Panc1 (cell line): ENCODE results near the gene ZNF160. TPM values are rescaled to one million over a fixed set of nuclear protein-coding genes. Genes with fewer than 3 reads are reported as not detected.

ENCODE experiments used
- ATAC-seq: fragments of 200-7000 bp; cut with Tn5 transposase; 2 replicates; pipeline ENCODE4 v1.9.1; 2020; ENCODE audit warnings: mild to moderate bottlenecking, moderate library complexity
- BruUV-seq: library from RNA; stranded (reverse); fragments of 400-500 nt; replicated peaks from 2 replicates; lab custom pipeline; 2021; lab: Mats Ljungman, UMichigan
- CTCF ChIA-PET: fragments of 300-600 bp; sonication (Branson Sonifier 250); formaldehyde crosslinking; loops from one replicate; lab custom pipeline; 2022; ENCODE audit warnings: antibody characterized with exemption; lab: Charles Lee
- POLR2A ChIA-PET: fragments of 300-600 bp; sonication (Branson Sonifier 250); formaldehyde crosslinking; loops from one replicate; lab custom pipeline; 2022; ENCODE audit warnings: antibody characterized with exemption; lab: Charles Lee
- DNase-seq: peaks from one replicate; pipeline ENCODE4 v3.0.0-alpha.2; 2010; ENCODE audit warnings: low read depth, low spot score
- H3K27ac ChIP-seq: 2 replicates; pipeline ENCODE4 v1.5.1; 2011; ENCODE audit warnings: mild to moderate bottlenecking, low read length, inconsistent platforms
- H3K27me3 ChIP-seq: fragments of 200-500 bp; sonication (Bioruptor generic); 2 replicates; pipeline ENCODE4 v1.6.0; 2014; ENCODE audit warnings: low read length, inconsistent platforms; ENCODE audit not compliant: control insufficient read depth, insufficient read depth
- H3K36me3 ChIP-seq: fragments of 200-500 bp; sonication (Bioruptor generic); 2 replicates; pipeline ENCODE4 v1.5.1; 2014; ENCODE audit warnings: inconsistent platforms, mild to moderate bottlenecking, low read length, moderate library complexity; ENCODE audit not compliant: control insufficient read depth, insufficient read depth
- H3K4me1 ChIP-seq: 2 replicates; pipeline ENCODE4 v1.5.1; 2011; ENCODE audit warnings: inconsistent platforms, mild to moderate bottlenecking, low read length, moderate library complexity; ENCODE audit not compliant: control insufficient read depth, insufficient read depth
- H3K4me3 ChIP-seq, 2 experiments: 2 replicates each; pipeline ENCODE4 v1.5.1; 2011 to 2012; ENCODE audit warnings: low read depth in 2 of 2, low read length in 2 of 2, mild to moderate bottlenecking in 2 of 2, inconsistent platforms in 1 of 2, moderate library complexity in 1 of 2
- H3K9me3 ChIP-seq: fragments of 200-500 bp; sonication (Bioruptor generic); 2 replicates; pipeline ENCODE4 v1.5.1; 2014; ENCODE audit warnings: low read depth, mild to moderate bottlenecking, inconsistent platforms, low read length, moderate library complexity; ENCODE audit not compliant: control insufficient read depth, insufficient read depth
- CTCF ChIP-seq: fragments of 450-650 bp; IDR thresholded peaks from 2 replicates; pipeline ENCODE4 v1.5.1; 2017; ENCODE audit warnings: mild to moderate bottlenecking
- POLR2AphosphoS5 ChIP-seq: IDR thresholded peaks from 2 replicates; pipeline ENCODE4 v1.6.1; 2012; ENCODE audit warnings: mild to moderate bottlenecking, low read depth, low read length, moderate library complexity
- SIN3A ChIP-seq: IDR thresholded peaks from 2 replicates; pipeline ENCODE4 v1.6.1; 2012; ENCODE audit warnings: low read depth, mild to moderate bottlenecking, low read length, moderate library complexity, borderline replicate concordance; ENCODE audit not compliant: insufficient read depth
- TCF7L2 ChIP-seq: IDR thresholded peaks from 2 replicates; pipeline ENCODE4 v1.6.1; 2011; ENCODE audit warnings: mild to moderate bottlenecking, low read depth, low read length, inconsistent platforms
- in situ Hi-C: cut with HindIII; loops from 2 replicates; pipeline ENCODE4 v1.10.0; 2016; ENCODE audit warnings: low sequenced_read_pairs, low pct_unique_long_range_greater_than_20kb
- intact Hi-C: fragments of 100-400 bp; cut with micrococcal nuclease; formaldehyde crosslinking; loops from one replicate; pipeline ENCODE4 v1.10.0; 2022; ENCODE audit not compliant: unreplicated experiment
- total RNA-seq: library from RNA; stranded (reverse); gene quantifications from one replicate; pipeline ENCODE4 v1.2.1, GENCODE V29; 2021; ENCODE audit not compliant: unreplicated experiment
- TF ChIP-seq, protein P1 (sequence below), 2 experiments: IDR thresholded peaks; 2 replicates each; pipeline ENCODE4 v1.6.1; 2011 to 2012; ENCODE audit warnings: low read depth in 2 of 2, control low read depth in 1 of 2, low read length in 1 of 2, mild to moderate bottlenecking in 1 of 2, moderate library complexity in 1 of 2; ENCODE audit not compliant: insufficient read depth in 1 of 2

Gene ZNF160
- total RNA-seq, 1 experiment from 2014 or later: 29.1 TPM

DNA sequence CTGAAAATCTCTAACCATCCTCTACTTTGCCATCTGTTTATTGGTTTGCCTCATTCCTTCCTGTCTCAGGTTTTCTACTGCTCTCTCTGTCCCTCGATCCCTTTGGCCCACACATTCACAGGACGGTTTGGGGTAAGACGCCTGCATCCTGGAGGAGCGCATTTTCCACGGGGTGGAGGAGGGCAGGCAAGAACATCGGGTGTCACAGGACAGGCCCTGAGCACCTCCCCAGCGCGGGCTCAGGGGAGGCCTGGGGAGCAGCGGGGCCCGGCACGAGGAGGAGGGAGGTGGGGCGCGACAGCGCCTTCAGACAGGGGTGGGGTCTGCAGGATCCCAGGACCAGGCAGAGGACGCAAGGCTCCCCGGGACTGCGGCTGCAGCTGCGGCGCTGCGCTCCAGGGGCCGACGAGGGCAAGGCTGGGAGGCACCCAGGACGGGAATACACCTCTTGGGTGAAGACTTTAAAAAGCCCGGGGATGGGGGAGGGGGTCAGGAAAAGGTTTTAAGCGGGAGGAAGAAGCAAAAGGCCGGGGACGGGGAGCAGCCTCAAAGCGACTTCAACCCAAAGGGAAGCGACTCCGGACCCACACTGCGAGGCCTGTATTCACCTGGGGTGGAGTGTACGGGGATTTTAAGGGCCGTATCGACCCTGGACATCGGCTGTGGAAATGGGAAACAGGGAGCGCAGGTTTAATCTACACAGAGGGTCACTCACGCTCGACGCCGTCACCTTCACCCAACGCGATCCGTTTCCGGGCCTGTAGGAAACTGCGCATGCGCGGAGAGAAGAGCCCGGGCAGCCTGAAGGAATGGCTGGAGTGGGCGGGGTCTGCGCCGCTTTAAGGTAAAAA, 29.1 kb upstream of the ZNF160 start, which contains the start of gene ZNF415:
ZNF415 (minus strand) TSS at position 770 of the 851 bp plus-strand sequence. CDS start 10,234 bp downstream, outside the sequence.
- no TSS peak for BruUV-seq
- DNase-seq: no peak
- ATAC-seq: peak; percentile 33; the same call in 1 of the 2 replicates
- POLR2A ChIA-PET: no interaction called here
- intact Hi-C loops: no loop called here
- Histone ChIP-seq H3K27me3 (no peaks in the 10 kb centered on the region), H3K36me3 (no peaks in the 10 kb centered on the region), H3K27ac (no peak within 1 kb of the TSS), H3K9me3 (peaks cover 6% of the 10 kb centered on the region; the same call in 1 of the 2 replicates), H3K4me1 (no peaks in the 10 kb centered on the region), H3K4me3 (peak within 1 kb of the TSS in 1 of 2 experiments; percentile 4; a peak in 1 of 4 replicates)
- CTCF ChIA-PET: no interaction called here
- in situ Hi-C loops: no loop called here
- TF ChIP-seq, protein P1, sequence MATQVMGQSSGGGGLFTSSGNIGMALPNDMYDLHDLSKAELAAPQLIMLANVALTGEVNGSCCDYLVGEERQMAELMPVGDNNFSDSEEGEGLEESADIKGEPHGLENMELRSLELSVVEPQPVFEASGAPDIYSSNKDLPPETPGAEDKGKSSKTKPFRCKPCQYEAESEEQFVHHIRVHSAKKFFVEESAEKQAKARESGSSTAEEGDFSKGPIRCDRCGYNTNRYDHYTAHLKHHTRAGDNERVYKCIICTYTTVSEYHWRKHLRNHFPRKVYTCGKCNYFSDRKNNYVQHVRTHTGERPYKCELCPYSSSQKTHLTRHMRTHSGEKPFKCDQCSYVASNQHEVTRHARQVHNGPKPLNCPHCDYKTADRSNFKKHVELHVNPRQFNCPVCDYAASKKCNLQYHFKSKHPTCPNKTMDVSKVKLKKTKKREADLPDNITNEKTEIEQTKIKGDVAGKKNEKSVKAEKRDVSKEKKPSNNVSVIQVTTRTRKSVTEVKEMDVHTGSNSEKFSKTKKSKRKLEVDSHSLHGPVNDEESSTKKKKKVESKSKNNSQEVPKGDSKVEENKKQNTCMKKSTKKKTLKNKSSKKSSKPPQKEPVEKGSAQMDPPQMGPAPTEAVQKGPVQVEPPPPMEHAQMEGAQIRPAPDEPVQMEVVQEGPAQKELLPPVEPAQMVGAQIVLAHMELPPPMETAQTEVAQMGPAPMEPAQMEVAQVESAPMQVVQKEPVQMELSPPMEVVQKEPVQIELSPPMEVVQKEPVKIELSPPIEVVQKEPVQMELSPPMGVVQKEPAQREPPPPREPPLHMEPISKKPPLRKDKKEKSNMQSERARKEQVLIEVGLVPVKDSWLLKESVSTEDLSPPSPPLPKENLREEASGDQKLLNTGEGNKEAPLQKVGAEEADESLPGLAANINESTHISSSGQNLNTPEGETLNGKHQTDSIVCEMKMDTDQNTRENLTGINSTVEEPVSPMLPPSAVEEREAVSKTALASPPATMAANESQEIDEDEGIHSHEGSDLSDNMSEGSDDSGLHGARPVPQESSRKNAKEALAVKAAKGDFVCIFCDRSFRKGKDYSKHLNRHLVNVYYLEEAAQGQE (IDR thresholded peaks at IDR 0.05; ENCODE audit: insufficient read depth in 1 of 2, low read depth in 2 of 2, low read length in 1 of 2): no peak
- TF ChIP-seq TCF7L2: no peak
- TF ChIP-seq POLR2AphosphoS5: no peak
- no peak for TF ChIP-seq SIN3A
- no peak for TF ChIP-seq CTCF

GRCh38 chr19:53131727-53132126, 28.5 kb upstream of the ZNF160 start:
- BruUV-seq: no TSS peak
- Histone ChIP-seq H3K36me3 (no peaks in the 10 kb centered on the region), H3K27me3 (no peaks in the 10 kb centered on the region), H3K4me3 (no peak overlapping the region), H3K9me3 (0 out of 2 replicates have a peak, but pooled peaks cover 2% of the 10 kb centered on the region), H3K4me1 (no peaks in the 10 kb centered on the region), H3K27ac (no peak overlapping the region)
- in situ Hi-C loops (no loop called here), intact Hi-C loops (no loop called here)
- DNase-seq (no peak), ATAC-seq (peak; percentile 36; the same call in 1 of the 2 replicates)
- CTCF ChIA-PET: no interaction called here
- TF ChIP-seq TCF7L2 (no peak), POLR2AphosphoS5 (no peak), CTCF (no peak), SIN3A (no peak)
- TF ChIP-seq, protein P1 (IDR thresholded peaks at IDR 0.05; ENCODE audit: insufficient read depth in 1 of 2, low read depth in 2 of 2, low read length in 1 of 2): no peak
- POLR2A ChIA-PET: no interaction called here
